Heart left ventricle (tissue), 16 donors: ENCODE data around the gene PPP2R3A. TPM values are rescaled to one million over a fixed set of nuclear protein-coding genes. Genes with fewer than 3 reads are reported as not detected.
A peak's percentile ranks its signal among the peaks of the same experiment; 100 is the strongest.

ENCODE experiments used
- ATAC-seq, 4 donors: fragments of 200-7000 bp; cut with Tn5 transposase; one replicate each; pipeline ENCODE4 v1.9.1; 2020 to 2022; ENCODE audit warnings: moderate library complexity in 4 of 4, mild to moderate bottlenecking in 3 of 4, moderate number of reproducible peaks in 1 of 4
- DNase-seq, 5 donors: peaks; one replicate each; pipeline ENCODE4 v3.0.0-alpha.2; 2020
- H3K27ac ChIP-seq, 12 donors: fragments of 200-600 bp; sonication (generic) in 4 of 12; one replicate each; pipeline versions ENCODE4 v1.5.0 to v1.8.0; 2016 to 2022; ENCODE audit warnings: mild to moderate bottlenecking in 2 of 12
- H3K27me3 ChIP-seq, 9 donors: fragments of 200-600 bp; sonication (generic) in 2 of 9; one replicate each; pipeline versions ENCODE4 v1.5.1 to v1.8.0; 2016 to 2022; ENCODE audit warnings: mild to moderate bottlenecking in 3 of 9
- H3K36me3 ChIP-seq, 9 donors: fragments of 200-600 bp; sonication (generic) in 2 of 9; one replicate each; pipeline versions ENCODE4 v1.5.0 to v1.8.0; 2018 to 2022; ENCODE audit warnings: mild to moderate bottlenecking in 2 of 9
- H3K4me1 ChIP-seq, 12 donors: fragments of 200-600 bp; sonication (generic) in 4 of 12; one replicate each; pipeline versions ENCODE4 v1.5.0 to v1.8.0; 2016 to 2022; ENCODE audit warnings: mild to moderate bottlenecking in 3 of 12
- H3K4me3 ChIP-seq, 12 donors: fragments of 200-600 bp; sonication (generic) in 4 of 12; one replicate each; pipeline versions ENCODE4 v1.5.0 to v1.8.0; 2017 to 2022; ENCODE audit warnings: mild to moderate bottlenecking in 9 of 12, moderate library complexity in 4 of 12
- H3K9me3 ChIP-seq, 12 donors: fragments of 200-600 bp; sonication (generic) in 4 of 12; one replicate each; pipeline versions ENCODE4 v1.5.0 to v1.8.0; 2016 to 2022; ENCODE audit warnings: mild to moderate bottlenecking in 1 of 12
- POLR2A ChIP-seq, 2 donors: fragments of 450-650 bp; IDR thresholded peaks; one replicate each; pipeline ENCODE4 v1.6.1; 2017; ENCODE audit warnings: antibody characterized with exemption in 2 of 2, mild to moderate bottlenecking in 2 of 2, moderate library complexity in 2 of 2
- WGBS, 4 donors: extraction: QIAGEN DNeasy Blood & Tissue Kit in 2 of 4; methylation state at CpG; one replicate each; pipeline versions ENCODE4 v1.1.5 to v1.1.7; 2013 to 2018; 5-methylcytosine and 5-hydroxymethylcytosine counted together
- intact Hi-C, 10 donors: fragments of 100-400 bp; cut with DNase I; formaldehyde crosslinking; loops; one replicate each; pipeline versions ENCODE4 v1.11.1 to v1.14.2; 2022
- polyA plus RNA-seq, 2 donors: library from polyadenylated mRNA; stranded (reverse); fragments of 200-250 nt; gene quantifications; one replicate each; pipeline ENCODE4 v1.2.3, GENCODE V29; 2013
- total RNA-seq, 9 donors: library from RNA; depleted of rRNA in 2 of 9; stranded (reverse); fragments of >200 nt in 2 of 9; fragmentation: NEBNext Ultra II Directional in 3 of 9; extraction: Animal tissue kit (Norgen Biotek cat#: 25700) in 3 of 9; gene quantifications; one replicate each; pipeline versions ENCODE4 v1.1.0 to v1.2.4, GENCODE V29; 2016 to 2023
- TF ChIP-seq, protein P1 (sequence below), 12 donors: fragments of 200-600 bp; sonication (generic) in 4 of 12; IDR thresholded peaks; one replicate each; pipeline versions ENCODE4 v1.5.0 to v1.8.0; 2018 to 2022; ENCODE audit warnings: antibody characterized with exemption in 12 of 12, mild to moderate bottlenecking in 5 of 12
- donor health status: ischemic (EF 13 %, LVEDD 7.1; RV severe dilation, severe dysfunction).
- donor health status: healthy with polysubstance abuse.
- donor health status: DM: no; HTN: yes; CAD: no.
- donor health status: DM: no; HTN: no; CAD: no.
- donor health status: ischemic (EF 25% LVEDD 6.9; RV normal size, moderate dysfunction).
- donor health status: ischemic (EF 25% LVEDD 5.7; RV mildly dilated, moderate dysfunction).
- donor health status: healthy.
- donor health status: DM: yes; HTN: yes; CAD: no.
- donor health status: ischemic (EF 35%, LVEDD 5.7; RV mildly dilated, moderate dysfunction).
- donor health status: nonischemic (EF 11% LVEDD 7.7; RV severe dilation, severe dysfunction).
- donor health status: DM: yes; HTN: yes; CAD: no.
- donor health status: PGD.
- donor health status: ischemic (EF 29% LVEDD 5.4; RV normal size, mild dysfunction).
- donor health status: nonischemic (EF 23%, LVEDD 6.1; RV moderate dilation, normal function).

Gene PPP2R3A
- total and polyA plus RNA-seq, 11 donors: 10.4 to 136 (median 92.4) TPM

- intact Hi-C loops: no loop called here
- Histone ChIP-seq H3K27ac (peak overlapping the region in 1 of 12 donors; percentile 29), H3K4me1 (peaks cover 0 to 14% (median 0%) of the 10 kb centered on the region in 12 donors), H3K9me3 (no peaks in the 10 kb centered on the region), H3K4me3 (no peak overlapping the region), H3K36me3 (no peaks in the 10 kb centered on the region), H3K27me3 (no peaks in the 10 kb centered on the region)
- no peak for TF ChIP-seq POLR2A (IDR thresholded peaks at IDR 0.05)
- TF ChIP-seq, protein P1, sequence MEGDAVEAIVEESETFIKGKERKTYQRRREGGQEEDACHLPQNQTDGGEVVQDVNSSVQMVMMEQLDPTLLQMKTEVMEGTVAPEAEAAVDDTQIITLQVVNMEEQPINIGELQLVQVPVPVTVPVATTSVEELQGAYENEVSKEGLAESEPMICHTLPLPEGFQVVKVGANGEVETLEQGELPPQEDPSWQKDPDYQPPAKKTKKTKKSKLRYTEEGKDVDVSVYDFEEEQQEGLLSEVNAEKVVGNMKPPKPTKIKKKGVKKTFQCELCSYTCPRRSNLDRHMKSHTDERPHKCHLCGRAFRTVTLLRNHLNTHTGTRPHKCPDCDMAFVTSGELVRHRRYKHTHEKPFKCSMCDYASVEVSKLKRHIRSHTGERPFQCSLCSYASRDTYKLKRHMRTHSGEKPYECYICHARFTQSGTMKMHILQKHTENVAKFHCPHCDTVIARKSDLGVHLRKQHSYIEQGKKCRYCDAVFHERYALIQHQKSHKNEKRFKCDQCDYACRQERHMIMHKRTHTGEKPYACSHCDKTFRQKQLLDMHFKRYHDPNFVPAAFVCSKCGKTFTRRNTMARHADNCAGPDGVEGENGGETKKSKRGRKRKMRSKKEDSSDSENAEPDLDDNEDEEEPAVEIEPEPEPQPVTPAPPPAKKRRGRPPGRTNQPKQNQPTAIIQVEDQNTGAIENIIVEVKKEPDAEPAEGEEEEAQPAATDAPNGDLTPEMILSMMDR (IDR thresholded peaks at IDR 0.05): no peak
- ATAC-seq: no peak
- no peak for DNase-seq
These were observed 9.5 kb downstream of the PPP2R3A start for GRCh38 chr3:135975053-135975452.

- 47 to 89% (median 64%) methylated on average over 2 of the region's 2 CpGs for WGBS, 4 donors
- Histone ChIP-seq H3K4me3 (no peak overlapping the region), H3K27me3 (no peaks in the 10 kb centered on the region), H3K9me3 (no peaks in the 10 kb centered on the region), H3K4me1 (peaks cover 0 to 14% (median 0%) of the 10 kb centered on the region in 12 donors), H3K27ac (peak overlapping the region in 1 of 12 donors; percentile 29), H3K36me3 (no peaks in the 10 kb centered on the region)
- intact Hi-C loops: no loop called here
- DNase-seq: no peak
- TF ChIP-seq POLR2A (IDR thresholded peaks at IDR 0.05): no peak
- ATAC-seq: no peak
These were observed 10.0 kb downstream of the PPP2R3A start for GRCh38 chr3:135975536-135975935.

GRCh38 chr3:135980343-135980742 is 14.8 kb downstream of the PPP2R3A start:
- H3K4me1 ChIP-seq: peaks cover 0 to 8% (median 0%) of the 10 kb centered on the region in 12 donors
- no peak for ATAC-seq
- no peaks in the 10 kb centered on the region for H3K27me3 ChIP-seq
- TF ChIP-seq POLR2A (IDR thresholded peaks at IDR 0.05): no peak
- TF ChIP-seq, protein P1 (IDR thresholded peaks at IDR 0.05): no peak
- intact Hi-C loops: no loop called here
- no peak for DNase-seq
- H3K36me3 ChIP-seq: no peaks in the 10 kb centered on the region
- WGBS, 4 donors: 94 to 99% (median 97%) methylated on average over 2 of the region's 2 CpGs
- H3K27ac ChIP-seq: no peak overlapping the region
- no peaks in the 10 kb centered on the region for H3K9me3 ChIP-seq
- no peak overlapping the region for H3K4me3 ChIP-seq

- TF ChIP-seq POLR2A (IDR thresholded peaks at IDR 0.05): no peak
- TF ChIP-seq, protein P1 (IDR thresholded peaks at IDR 0.05): no peak
- Histone ChIP-seq H3K27ac (no peak overlapping the region), H3K4me1 (peaks cover 0 to 8% (median 0%) of the 10 kb centered on the region in 12 donors), H3K27me3 (no peaks in the 10 kb centered on the region), H3K4me3 (no peak overlapping the region), H3K9me3 (no peaks in the 10 kb centered on the region), H3K36me3 (no peaks in the 10 kb centered on the region)
- DNase-seq (no peak), ATAC-seq (no peak)
- WGBS, 4 donors: 86 to 91% (median 88%) methylated on average over 4 of the region's 4 CpGs
- intact Hi-C loops: no loop called here
These were observed 16.3 kb downstream of the PPP2R3A start for GRCh38 chr3:135981701-135982403.

GRCh38 chr3:135982404-135982761 is 16.9 kb downstream of the PPP2R3A start:
- DNase-seq (no peak), ATAC-seq (no peak)
- no peaks in the 10 kb centered on the region for H3K27me3 ChIP-seq
- no peak overlapping the region for H3K27ac ChIP-seq
- H3K36me3 ChIP-seq: no peaks in the 10 kb centered on the region
- peaks cover 0 to 8% (median 0%) of the 10 kb centered on the region in 12 donors for H3K4me1 ChIP-seq
- intact Hi-C loops: no loop called here
- no peak overlapping the region for H3K4me3 ChIP-seq
- 96 to 100% (median 100%) methylated on average over 1 of the region's 1 CpG for WGBS, 4 donors
- no peak for TF ChIP-seq POLR2A (IDR thresholded peaks at IDR 0.05)
- TF ChIP-seq, protein P1 (IDR thresholded peaks at IDR 0.05): no peak
- peaks cover 0 to 5% (median 0%) of the 10 kb centered on the region in 12 donors for H3K9me3 ChIP-seq
